Neuronal stem cell (in vitro differentiated cells): Measurements from ENCODE around the gene ATOSA.

Source experiments
- DNase-seq: peaks from one replicate; pipeline ENCODE4 v3.0.0-alpha.2; 2013; ENCODE audit warnings: low spot score
- H2AFZ ChIP-seq: one replicate; pipeline ENCODE4 v1.6.1; 2013; ENCODE audit warnings: mild to moderate bottlenecking, low read length, inconsistent platforms
- H2AK5ac ChIP-seq: 2 replicates; pipeline ENCODE4 v1.6.1; 2013; ENCODE audit warnings: low read depth, mild to moderate bottlenecking, inconsistent platforms, low read length, moderate library complexity, mixed read lengths
- H2BK120ac ChIP-seq: 2 replicates; pipeline ENCODE4 v1.6.1; 2013; ENCODE audit warnings: low read depth, mild to moderate bottlenecking, inconsistent platforms, low read length, moderate library complexity, mixed read lengths
- H2BK12ac ChIP-seq: one replicate; pipeline ENCODE4 v1.6.1; 2013; ENCODE audit warnings: low read length, inconsistent platforms
- H2BK15ac ChIP-seq: 2 replicates; pipeline ENCODE4 v1.6.1; 2013; ENCODE audit warnings: mild to moderate bottlenecking, low read length, inconsistent platforms, mixed read lengths
- H2BK5ac ChIP-seq: one replicate; pipeline ENCODE4 v1.6.1; 2013; ENCODE audit warnings: inconsistent platforms, mild to moderate bottlenecking, low read length, moderate library complexity
- H3K14ac ChIP-seq: one replicate; pipeline ENCODE4 v1.6.1; 2013; ENCODE audit warnings: low read length, inconsistent platforms
- H3K18ac ChIP-seq: 2 replicates; pipeline ENCODE4 v1.6.1; 2013; ENCODE audit warnings: low read length, inconsistent platforms
- H3K23ac ChIP-seq: 2 replicates; pipeline ENCODE4 v1.6.1; 2013; ENCODE audit warnings: low read depth, mild to moderate bottlenecking, mixed read lengths, low read length, inconsistent platforms; ENCODE audit not compliant: poor library complexity
- H3K27ac ChIP-seq: replicated peaks from 3 replicates; pipeline ENCODE4 v1.5.1; 2013; ENCODE audit warnings: low read length, inconsistent platforms
- H3K27me3 ChIP-seq, 3 experiments: 2 replicates each; pipeline ENCODE4 v1.6.1; 2013; ENCODE audit warnings: low read length in 3 of 3, mild to moderate bottlenecking in 2 of 3, inconsistent platforms in 1 of 3, low read depth in 1 of 3, mixed read lengths in 1 of 3, moderate library complexity in 1 of 3; ENCODE audit not compliant: control insufficient read depth in 3 of 3, insufficient read depth in 3 of 3
- H3K36me3 ChIP-seq, 2 donors: replicated peaks in 1 of 2; 2 replicates each; pipeline ENCODE4 v1.6.1; 2013; ENCODE audit warnings: low read length in 2 of 2; ENCODE audit not compliant: control insufficient read depth in 2 of 2, insufficient read depth in 2 of 2
- H3K4ac ChIP-seq: 2 replicates; pipeline ENCODE4 v1.6.1; 2013; ENCODE audit warnings: inconsistent platforms, mild to moderate bottlenecking, low read length, moderate library complexity
- H3K4me1 ChIP-seq, 2 donors: 1 replicate in 1 of 2; 2 replicates in 1 of 2; pipeline ENCODE4 v1.6.1; 2013; ENCODE audit warnings: low read length in 2 of 2, low read depth in 1 of 2; ENCODE audit not compliant: control insufficient read depth in 2 of 2, insufficient read depth in 1 of 2
- H3K4me2 ChIP-seq: one replicate; pipeline ENCODE4 v1.6.1; 2013; ENCODE audit warnings: mild to moderate bottlenecking, low read length, inconsistent platforms; ENCODE audit not compliant: insufficient read depth, poor library complexity, severe bottlenecking
- H3K4me3 ChIP-seq, 2 donors: 2 replicates each; pipeline ENCODE4 v1.5.1; 2013; ENCODE audit warnings: low read length in 2 of 2, mild to moderate bottlenecking in 2 of 2, inconsistent platforms in 1 of 2, moderate library complexity in 1 of 2
- H3K79me1 ChIP-seq: one replicate; pipeline ENCODE4 v1.6.1; 2013; ENCODE audit warnings: low read depth, mild to moderate bottlenecking, inconsistent platforms, low read length, moderate library complexity
- H3K9ac ChIP-seq: one replicate; pipeline ENCODE4 v1.6.1; 2013; ENCODE audit warnings: mild to moderate bottlenecking, low read depth, low read length, inconsistent platforms; ENCODE audit not compliant: poor library complexity
- H3K9me3 ChIP-seq, 2 donors: replicated peaks in 1 of 2; 2 replicates each; pipeline versions ENCODE3 to v1.6.1; 2013; ENCODE audit warnings: low read length in 2 of 2, mild to moderate bottlenecking in 2 of 2, inconsistent platforms in 1 of 2, low read depth in 1 of 2, mixed read lengths in 1 of 2, moderate library complexity in 1 of 2; ENCODE audit not compliant: control insufficient read depth in 2 of 2, insufficient read depth in 1 of 2
- H4K8ac ChIP-seq: one replicate; pipeline ENCODE4 v1.6.1; 2013; ENCODE audit warnings: low read depth, mild to moderate bottlenecking, inconsistent platforms, low read length, moderate library complexity
- H4K91ac ChIP-seq: one replicate; pipeline ENCODE4 v1.6.1; 2013; ENCODE audit warnings: low read length, low read depth, mild to moderate bottlenecking, inconsistent platforms; ENCODE audit not compliant: poor library complexity
- WGBS, 2 donors: extraction: QIAGEN DNeasy Blood & Tissue Kit; methylation state at CpG; one replicate each; pipeline ENCODE4 v1.1.7; 2013; ENCODE audit warnings: missing lambda C conversion rate in 2 of 2, mixed read lengths in 1 of 2; ENCODE audit not compliant: insufficient read length in 2 of 2, insufficient replicate concordance in 1 of 2; ENCODE audit errors: extremely low coverage in 2 of 2; 5-methylcytosine and 5-hydroxymethylcytosine counted together

Gene ATOSA

DNA sequence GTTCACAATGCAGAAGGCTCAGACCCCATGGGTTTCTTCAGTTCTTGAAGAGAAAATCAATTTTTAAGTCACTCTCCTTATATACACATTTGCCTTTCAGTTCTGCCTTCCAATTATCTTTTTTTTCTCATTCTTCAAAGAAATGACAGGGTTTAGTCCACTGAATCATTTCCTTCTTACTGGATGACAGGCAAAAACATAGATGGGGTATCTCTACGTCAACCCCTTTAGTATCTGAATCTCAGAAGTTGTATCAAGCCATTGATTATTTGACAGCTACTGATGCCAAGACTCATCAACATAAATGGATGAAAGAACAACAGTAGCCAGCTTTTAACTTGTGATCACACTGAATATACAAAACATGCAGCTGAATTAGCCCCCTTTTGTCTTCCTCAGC is 6.5 kb downstream of the ATOSA start:
- H3K14ac ChIP-seq: no peak overlapping the region
- no peak overlapping the region for H2AK5ac ChIP-seq
- H3K4ac ChIP-seq: no peak overlapping the region
- H3K27me3 ChIP-seq: no peaks in the 10 kb centered on the region
- H3K27ac ChIP-seq: no peak overlapping the region
- H2BK120ac ChIP-seq: no peak overlapping the region
- no peak overlapping the region for H4K8ac ChIP-seq
- no peak overlapping the region for H2BK12ac ChIP-seq
- H2BK15ac ChIP-seq: no peak overlapping the region
- no peak for DNase-seq
- H2AFZ ChIP-seq: no peak overlapping the region
- no peak overlapping the region for H3K4me2 ChIP-seq
- H3K4me3 ChIP-seq: no peak overlapping the region
- H3K9ac ChIP-seq: no peak overlapping the region
- H3K18ac ChIP-seq: no peak overlapping the region
- H2BK5ac ChIP-seq: no peak overlapping the region
- H4K91ac ChIP-seq: no peak overlapping the region
- H3K9me3 ChIP-seq: no peaks in the 10 kb centered on the region
- H3K23ac ChIP-seq: no peak overlapping the region
- no peaks in the 10 kb centered on the region for H3K79me1 ChIP-seq
- H3K4me1 ChIP-seq: peaks cover 0 to 5% of the 10 kb centered on the region in 2 donors
- WGBS, 2 donors: no CpG with 5 or more reads among the region's 1 CpG
- H3K36me3 ChIP-seq: peaks cover 0 to 30% of the 10 kb centered on the region in 2 donors

DNA sequence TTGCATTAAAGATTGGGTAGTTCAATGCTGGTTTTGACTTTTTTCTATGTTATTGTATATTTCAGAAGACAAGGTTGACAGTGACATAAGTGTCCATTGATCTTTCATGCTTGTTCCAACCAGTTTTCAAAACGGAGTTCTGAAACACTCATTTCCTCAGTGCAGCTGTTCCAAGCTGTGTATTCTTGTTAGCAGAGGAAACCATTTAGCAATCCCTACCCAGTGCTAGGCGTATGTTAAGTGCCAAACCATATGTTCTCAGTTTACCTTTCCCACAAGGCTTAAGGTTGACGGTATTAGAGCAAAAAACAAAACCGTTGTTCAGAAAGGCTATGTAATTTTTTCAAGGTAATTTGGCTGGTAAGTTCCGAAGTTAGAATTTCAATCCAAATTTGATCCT is 9.1 kb downstream of the ATOSA start:
- no peak overlapping the region for H2BK5ac ChIP-seq
- no peak overlapping the region for H4K8ac ChIP-seq
- H3K23ac ChIP-seq: no peak overlapping the region
- no peaks in the 10 kb centered on the region for H3K4me1 ChIP-seq
- H2AFZ ChIP-seq: no peak overlapping the region
- WGBS, 2 donors: no CpG with 5 or more reads among the region's 5 CpGs
- H3K4me2 ChIP-seq: no peak overlapping the region
- H3K14ac ChIP-seq: no peak overlapping the region
- H3K18ac ChIP-seq: no peak overlapping the region
- no peak overlapping the region for H2AK5ac ChIP-seq
- H2BK12ac ChIP-seq: no peak overlapping the region
- H3K36me3 ChIP-seq: peaks cover 0 to 48% of the 10 kb centered on the region in 2 donors
- DNase-seq: no peak
- H3K9ac ChIP-seq: no peak overlapping the region
- H4K91ac ChIP-seq: no peak overlapping the region
- no peak overlapping the region for H2BK120ac ChIP-seq
- no peak overlapping the region for H3K4me3 ChIP-seq
- H3K79me1 ChIP-seq: no peaks in the 10 kb centered on the region
- H3K27ac ChIP-seq: no peak overlapping the region
- no peak overlapping the region for H2BK15ac ChIP-seq
- H3K4ac ChIP-seq: no peak overlapping the region
- H3K27me3 ChIP-seq: no peaks in the 10 kb centered on the region
- H3K9me3 ChIP-seq: no peaks in the 10 kb centered on the region

DNA sequence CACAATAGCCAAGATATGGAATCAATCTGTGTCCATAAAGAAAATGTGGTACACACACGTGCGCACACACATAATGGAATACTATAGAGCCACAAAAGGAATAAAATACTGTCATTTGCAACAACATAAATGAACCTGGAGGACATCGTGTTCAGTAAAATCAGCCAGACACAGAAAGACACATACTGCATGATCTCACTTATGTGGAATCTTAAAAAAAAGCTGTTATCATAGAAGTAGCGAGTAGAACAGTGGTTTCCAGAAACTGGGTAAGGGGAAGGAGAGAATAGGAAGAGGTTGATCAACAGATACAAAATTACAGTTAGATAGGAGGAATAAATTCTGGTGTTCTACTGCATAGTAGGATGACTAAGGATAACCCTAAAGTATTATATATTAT is 11.1 kb downstream of the ATOSA start:
- no peak overlapping the region for H3K4me3 ChIP-seq
- no peak overlapping the region for H4K91ac ChIP-seq
- no peak overlapping the region for H2AFZ ChIP-seq
- H3K4me2 ChIP-seq: no peak overlapping the region
- H4K8ac ChIP-seq: no peak overlapping the region
- H3K27ac ChIP-seq: no peak overlapping the region
- no peak overlapping the region for H3K18ac ChIP-seq
- H3K14ac ChIP-seq: no peak overlapping the region
- H3K4me1 ChIP-seq: no peaks in the 10 kb centered on the region
- no peak overlapping the region for H2BK120ac ChIP-seq
- H3K23ac ChIP-seq: no peak overlapping the region
- no peaks in the 10 kb centered on the region for H3K9me3 ChIP-seq
- no peak overlapping the region for H3K4ac ChIP-seq
- no peak overlapping the region for H2BK15ac ChIP-seq
- H3K9ac ChIP-seq: no peak overlapping the region
- peaks cover 0 to 45% of the 10 kb centered on the region in 2 donors for H3K36me3 ChIP-seq
- no peaks in the 10 kb centered on the region for H3K79me1 ChIP-seq
- H2BK12ac ChIP-seq: no peak overlapping the region
- H2AK5ac ChIP-seq: no peak overlapping the region
- no peak for DNase-seq
- no peaks in the 10 kb centered on the region for H3K27me3 ChIP-seq
- H2BK5ac ChIP-seq: no peak overlapping the region
- WGBS, 2 donors: no CpG with 5 or more reads among the region's 4 CpGs

DNA sequence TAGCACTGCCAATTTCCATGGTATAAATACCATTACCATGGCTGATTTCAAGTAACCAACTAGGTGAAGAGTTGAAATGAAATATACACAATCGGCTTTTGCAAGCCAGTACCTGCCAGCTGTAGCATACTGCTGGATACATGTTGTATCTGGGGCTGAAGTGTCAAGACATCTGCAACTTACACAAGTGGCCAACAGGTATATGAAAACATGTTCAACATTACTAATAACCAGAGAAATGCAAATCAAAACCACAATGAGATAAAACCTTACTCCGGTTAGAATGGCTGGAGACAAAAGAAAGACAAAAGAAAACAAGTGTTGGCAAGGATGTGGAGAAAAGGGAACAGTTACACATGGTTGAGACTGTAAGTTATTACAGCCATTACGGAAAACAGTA is 11.6 kb downstream of the ATOSA start:
- Histone ChIP-seq H3K9me3 (no peaks in the 10 kb centered on the region), H2AK5ac (no peak overlapping the region), H3K27me3 (no peaks in the 10 kb centered on the region), H3K4ac (no peak overlapping the region), H3K14ac (no peak overlapping the region), H3K27ac (no peak overlapping the region), H3K4me3 (no peak overlapping the region), H2BK5ac (no peak overlapping the region), H2BK15ac (no peak overlapping the region), H3K23ac (no peak overlapping the region), H3K36me3 (peaks cover 0 to 45% of the 10 kb centered on the region in 2 donors), H4K91ac (no peak overlapping the region), H2AFZ (no peak overlapping the region), H2BK120ac (no peak overlapping the region), H3K4me2 (no peak overlapping the region), H2BK12ac (no peak overlapping the region), H3K18ac (no peak overlapping the region), H3K79me1 (no peaks in the 10 kb centered on the region), H3K4me1 (no peaks in the 10 kb centered on the region), H3K9ac (no peak overlapping the region), H4K8ac (no peak overlapping the region)
- WGBS, 2 donors: no CpG with 5 or more reads among the region's 3 CpGs
- no peak for DNase-seq
